IMR-90 (cell line): ENCODE data around the gene ANKRD13A.

Source experiments
- CEBPB ChIP-seq: IDR thresholded peaks from 2 replicates; pipeline ENCODE4 v1.6.1; 2012; ENCODE audit warnings: low read depth, low read length, improper control_type of control experiment
- CTCF ChIP-seq: conservative IDR thresholded peaks from 2 replicates; pipeline ENCODE4 v1.5.1; 2012; ENCODE audit warnings: mild to moderate bottlenecking, low read depth, low read length, improper control_type of control experiment
- ELK1 ChIP-seq: fragments of 150-350 bp; IDR thresholded peaks from 2 replicates; pipeline ENCODE4 v1.6.1; 2016; ENCODE audit warnings: low read depth, mild to moderate bottlenecking, low read length, moderate library complexity, borderline replicate concordance
- POLR2A ChIP-seq: IDR thresholded peaks from 2 replicates; pipeline ENCODE4 v1.6.1; 2012; ENCODE audit warnings: mild to moderate bottlenecking, low read depth, low read length
- RAD21 ChIP-seq: IDR thresholded peaks from 2 replicates; pipeline ENCODE4 v1.6.1; 2012; ENCODE audit warnings: low read length, improper control_type of control experiment
- SMC3 ChIP-seq: fragments of 150-350 bp; IDR thresholded peaks from 2 replicates; pipeline ENCODE4 v1.6.1; 2016; ENCODE audit warnings: low read depth, mild to moderate bottlenecking, antibody characterized with exemption, low read length, moderate library complexity

GRCh38 chr12:109982210-109982609 lies 17.0 kb upstream of the ANKRD13A start:
- TF ChIP-seq CTCF (no peak), POLR2A (no peak), CEBPB (no peak), ELK1 (no peak), SMC3 (no peak), RAD21 (no peak)
